ENCODE data around the gene ERBB2.
"Not testable (repeated sequence)": the region's sequence is repeated elsewhere in the genome, so short reads cannot be mapped to it uniquely, and the experiment has no call there.

The ERBB2 gene

GRCh38 chr17:39705786-39706348 is 6.0 kb downstream of the ERBB2 start:
- no peak for DNase-seq

DNA sequence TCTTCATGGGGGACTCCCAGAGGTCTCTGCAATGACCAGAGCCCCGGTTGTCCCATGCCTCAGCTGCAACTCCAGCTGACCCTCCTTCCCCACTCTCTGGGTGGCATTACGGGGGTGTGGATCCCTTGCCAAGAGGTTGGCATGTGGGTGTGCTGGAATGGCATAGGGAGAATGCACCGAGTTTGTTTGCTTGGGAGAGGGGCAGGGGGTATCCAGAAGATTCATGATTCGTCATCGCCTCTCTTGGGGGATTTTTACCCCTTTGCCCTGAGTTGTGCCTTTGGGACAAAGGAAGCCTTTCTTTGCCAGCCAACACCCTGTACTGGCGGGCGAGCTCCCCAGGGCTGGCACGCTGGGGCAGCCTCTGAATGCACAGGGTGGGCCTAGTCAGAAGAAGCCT is 6.5 kb downstream of the ERBB2 start:
- DNase-seq: no peak

DNA sequence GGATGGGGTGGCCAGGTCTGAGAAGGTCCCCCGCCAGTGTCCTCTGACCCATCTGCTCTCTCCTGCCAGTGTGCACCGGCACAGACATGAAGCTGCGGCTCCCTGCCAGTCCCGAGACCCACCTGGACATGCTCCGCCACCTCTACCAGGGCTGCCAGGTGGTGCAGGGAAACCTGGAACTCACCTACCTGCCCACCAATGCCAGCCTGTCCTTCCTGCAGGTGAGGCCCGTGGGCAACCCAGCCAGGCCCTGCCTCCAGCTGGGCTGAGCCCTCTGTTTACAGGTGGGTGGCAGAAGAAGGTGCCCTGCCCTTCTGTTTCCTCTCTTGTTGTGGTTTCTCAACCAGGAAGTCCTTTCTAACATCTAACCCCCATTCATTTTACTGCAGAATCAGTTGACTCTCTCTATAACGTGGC is 7.1 kb downstream of the ERBB2 start:
- DNase-seq: no peak

DNA sequence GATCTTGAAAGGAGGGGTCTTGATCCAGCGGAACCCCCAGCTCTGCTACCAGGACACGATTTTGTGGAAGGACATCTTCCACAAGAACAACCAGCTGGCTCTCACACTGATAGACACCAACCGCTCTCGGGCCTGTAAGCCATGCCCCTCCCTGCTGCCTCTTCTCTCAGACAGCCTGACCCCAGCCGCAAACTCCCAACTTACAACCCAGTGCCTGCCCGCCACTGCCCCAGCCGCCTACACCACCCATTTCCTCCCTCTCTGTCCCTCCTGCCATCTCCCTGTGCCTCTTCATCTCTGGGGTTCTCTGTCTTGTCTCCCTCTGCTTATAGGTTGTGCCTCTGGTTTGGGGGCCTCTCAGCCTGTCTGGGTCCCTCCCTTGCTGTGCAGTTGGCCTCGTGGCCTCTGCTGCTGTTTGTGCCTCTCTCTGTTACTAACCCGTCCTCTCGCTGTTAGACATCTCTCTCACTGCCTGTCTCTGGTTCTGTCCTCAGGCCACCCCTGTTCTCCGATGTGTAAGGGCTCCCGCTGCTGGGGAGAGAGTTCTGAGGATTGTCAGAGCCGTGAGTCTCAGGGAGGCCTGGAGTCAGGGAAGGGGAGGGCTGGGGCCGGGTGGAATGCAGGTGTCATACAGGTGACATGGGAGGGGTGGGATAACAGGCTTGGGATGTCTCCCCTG is 9.6 kb downstream of the ERBB2 start:
- no peak for DNase-seq

GRCh38 chr17:39709998-39710964 is 10.4 kb downstream of the ERBB2 start:
- no peak for DNase-seq

- DNase-seq: not testable (repeated sequence)
Observed at GRCh38 chr17:39711071-39711470, 11.2 kb downstream of the ERBB2 start.

DNA sequence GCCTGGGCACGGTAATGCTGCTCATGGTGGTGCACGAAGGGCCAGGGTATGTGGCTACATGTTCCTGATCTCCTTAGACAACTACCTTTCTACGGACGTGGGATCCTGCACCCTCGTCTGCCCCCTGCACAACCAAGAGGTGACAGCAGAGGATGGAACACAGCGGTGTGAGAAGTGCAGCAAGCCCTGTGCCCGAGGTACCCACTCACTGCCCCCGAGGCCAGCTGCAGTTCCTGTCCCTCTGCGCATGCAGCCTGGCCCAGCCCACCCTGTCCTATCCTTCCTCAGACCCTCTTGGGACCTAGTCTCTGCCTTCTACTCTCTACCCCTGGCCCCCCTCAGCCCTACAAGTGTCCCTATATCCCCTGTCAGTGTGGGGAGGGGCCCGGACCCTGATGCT is 12.0 kb downstream of the ERBB2 start:
- no peak for DNase-seq

DNA sequence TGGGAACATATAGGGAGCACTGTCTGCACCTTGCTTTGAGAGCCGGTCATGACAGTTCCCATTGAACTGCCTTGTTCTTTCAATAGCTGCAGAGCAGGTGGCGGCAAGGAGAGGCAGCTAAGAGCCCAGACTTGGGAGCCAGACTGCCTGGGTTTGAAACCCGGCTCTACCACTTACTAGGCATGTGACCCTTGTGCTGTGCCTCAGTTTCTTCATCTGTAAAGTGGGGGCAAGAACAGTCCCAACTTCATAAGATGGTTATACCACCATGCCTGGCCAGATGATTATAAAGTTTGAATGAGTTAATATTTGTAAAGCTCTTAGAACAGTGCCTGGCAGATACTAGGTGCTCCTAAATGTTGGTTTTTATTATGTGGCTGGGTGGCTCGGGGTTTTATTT is 14.4 kb downstream of the ERBB2 start:
- no peak for DNase-seq

DNA sequence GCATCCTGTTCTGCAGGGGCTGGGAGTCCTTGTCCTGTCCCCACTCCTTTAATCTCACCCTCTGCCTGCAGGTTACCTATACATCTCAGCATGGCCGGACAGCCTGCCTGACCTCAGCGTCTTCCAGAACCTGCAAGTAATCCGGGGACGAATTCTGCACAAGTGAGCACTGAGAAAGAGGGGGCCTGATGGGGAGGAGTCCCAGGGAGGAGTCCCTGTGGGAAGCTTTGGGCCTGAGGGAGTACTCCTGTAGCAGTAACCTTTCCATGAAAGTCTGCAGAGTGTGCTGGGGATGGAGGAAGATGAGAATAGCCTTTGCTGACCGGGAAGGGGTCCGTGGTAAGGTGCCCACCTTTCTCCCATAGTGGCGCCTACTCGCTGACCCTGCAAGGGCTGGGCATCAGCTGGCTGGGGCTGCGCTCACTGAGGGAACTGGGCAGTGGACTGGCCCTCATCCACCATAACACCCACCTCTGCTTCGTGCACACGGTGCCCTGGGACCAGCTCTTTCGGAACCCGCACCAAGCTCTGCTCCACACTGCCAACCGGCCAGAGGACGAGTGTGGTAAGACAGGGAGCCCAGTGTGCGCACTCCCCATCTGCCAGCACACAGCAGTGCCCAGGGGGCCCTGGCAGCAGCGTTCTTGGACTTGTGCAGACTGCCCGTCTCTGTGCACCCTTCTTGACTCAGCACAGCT is 15.7 kb downstream of the ERBB2 start:
- DNase-seq: no peak

DNA sequence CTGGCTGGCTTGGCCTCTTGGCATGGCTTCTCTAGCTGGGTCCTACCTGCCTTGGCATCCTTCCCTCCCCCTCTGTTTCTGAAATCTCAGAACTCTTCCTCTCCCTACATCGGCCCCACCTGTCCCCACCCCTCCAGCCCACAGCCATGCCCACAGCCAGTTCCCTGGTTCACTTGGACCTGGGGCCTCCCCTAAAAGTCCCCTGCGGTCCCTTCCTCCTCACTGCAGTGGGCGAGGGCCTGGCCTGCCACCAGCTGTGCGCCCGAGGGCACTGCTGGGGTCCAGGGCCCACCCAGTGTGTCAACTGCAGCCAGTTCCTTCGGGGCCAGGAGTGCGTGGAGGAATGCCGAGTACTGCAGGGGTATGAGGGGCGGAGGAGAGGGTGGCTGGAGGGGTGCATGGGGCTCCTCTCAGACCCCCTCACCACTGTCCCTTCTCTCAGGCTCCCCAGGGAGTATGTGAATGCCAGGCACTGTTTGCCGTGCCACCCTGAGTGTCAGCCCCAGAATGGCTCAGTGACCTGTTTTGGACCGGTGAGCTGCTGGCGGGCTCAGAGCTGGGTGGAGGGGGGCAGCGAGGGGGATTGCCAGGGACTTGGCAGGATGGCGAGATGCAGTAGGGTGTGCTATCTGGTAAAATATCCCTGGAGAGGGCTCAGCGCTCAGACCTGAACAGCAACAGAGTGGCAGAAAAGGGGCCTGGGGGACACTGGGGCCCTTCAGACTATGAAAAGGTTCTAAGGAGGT is 16.4 kb downstream of the ERBB2 start:
- no peak for DNase-seq

- DNase-seq: no peak
Observed at GRCh38 chr17:39716879-39717536, 17.1 kb downstream of the ERBB2 start.

GRCh38 chr17:39717660-39718059 is 17.8 kb downstream of the ERBB2 start:
- no peak for DNase-seq

- peak; percentile 11 for DNase-seq
Observed at GRCh38 chr17:39719563-39720355, 19.9 kb downstream of the ERBB2 start.

DNA sequence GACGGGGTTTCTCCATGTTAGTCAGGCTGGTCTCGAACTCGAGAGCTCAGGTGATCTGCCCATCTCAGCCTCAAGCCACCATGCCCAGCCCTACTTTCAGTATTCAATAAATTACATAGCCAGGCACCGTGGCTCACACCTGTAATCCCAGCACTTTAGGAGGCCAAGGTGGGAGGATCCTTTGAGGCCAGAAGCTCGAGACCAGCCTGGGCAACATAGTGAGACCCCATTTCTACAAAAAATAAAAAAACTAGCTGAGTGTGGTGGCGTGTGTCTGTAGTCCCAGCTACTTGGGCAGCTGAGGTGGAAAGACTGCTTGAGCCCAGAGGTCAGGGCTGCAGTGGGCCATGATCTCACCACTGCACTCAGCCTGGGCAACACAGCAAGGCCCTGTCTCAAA is 22.2 kb downstream of the ERBB2 start:
- DNase-seq: no peak

GRCh38 chr17:39722965-39723848 is 23.3 kb downstream of the ERBB2 start:
- peak; percentile 22 for DNase-seq

DNA sequence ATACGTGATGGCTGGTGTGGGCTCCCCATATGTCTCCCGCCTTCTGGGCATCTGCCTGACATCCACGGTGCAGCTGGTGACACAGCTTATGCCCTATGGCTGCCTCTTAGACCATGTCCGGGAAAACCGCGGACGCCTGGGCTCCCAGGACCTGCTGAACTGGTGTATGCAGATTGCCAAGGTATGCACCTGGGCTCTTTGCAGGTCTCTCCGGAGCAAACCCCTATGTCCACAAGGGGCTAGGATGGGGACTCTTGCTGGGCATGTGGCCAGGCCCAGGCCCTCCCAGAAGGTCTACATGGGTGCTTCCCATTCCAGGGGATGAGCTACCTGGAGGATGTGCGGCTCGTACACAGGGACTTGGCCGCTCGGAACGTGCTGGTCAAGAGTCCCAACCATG is 24.9 kb downstream of the ERBB2 start:
- DNase-seq: peak; percentile 22

DNA sequence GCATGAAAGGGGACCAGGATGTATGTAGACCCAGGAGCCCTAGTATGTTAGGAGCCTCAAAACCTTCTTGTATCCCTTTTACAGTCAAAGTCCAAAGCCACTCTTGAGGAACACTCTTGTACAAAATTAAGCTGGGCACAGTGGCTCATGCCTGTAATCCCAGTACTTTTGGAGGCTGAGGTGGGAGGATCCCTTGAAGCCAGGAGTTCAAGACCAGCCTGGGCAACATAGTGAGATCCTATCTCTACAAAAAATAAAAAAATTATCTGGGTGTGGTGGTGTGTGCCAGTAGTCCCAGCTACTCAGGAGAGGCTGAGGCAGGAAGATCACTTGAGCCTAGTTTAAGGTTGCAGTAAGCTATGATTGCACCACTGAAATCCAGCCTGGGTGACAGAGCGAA is 26.1 kb downstream of the ERBB2 start:
- DNase-seq: peak; percentile 8

- DNase-seq: peak; percentile 23
Observed at GRCh38 chr17:39726617-39727016, 26.8 kb downstream of the ERBB2 start.

DNA sequence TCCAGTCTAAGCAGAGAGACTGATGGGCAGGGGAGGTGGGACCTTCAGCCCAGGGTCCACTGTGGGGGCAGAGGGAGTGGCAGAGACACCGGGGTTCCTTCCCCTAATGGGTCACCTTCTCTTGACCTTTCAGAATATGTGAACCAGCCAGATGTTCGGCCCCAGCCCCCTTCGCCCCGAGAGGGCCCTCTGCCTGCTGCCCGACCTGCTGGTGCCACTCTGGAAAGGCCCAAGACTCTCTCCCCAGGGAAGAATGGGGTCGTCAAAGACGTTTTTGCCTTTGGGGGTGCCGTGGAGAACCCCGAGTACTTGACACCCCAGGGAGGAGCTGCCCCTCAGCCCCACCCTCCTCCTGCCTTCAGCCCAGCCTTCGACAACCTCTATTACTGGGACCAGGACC is 27.7 kb downstream of the ERBB2 start:
- peak; percentile 18 for DNase-seq

- no peak for DNase-seq
Observed at GRCh38 chr17:39729280-39729851, 29.5 kb downstream of the ERBB2 start.
